Loucy (cell line): ENCODE measurements around the gene PRPS1.

Experiments
- H2AFZ ChIP-seq: fragments of 200-600 bp; sonication (generic); 2 replicates; pipeline ENCODE4 v1.6.0; 2016; ENCODE audit warnings: antibody characterized with exemption, mild to moderate bottlenecking, low read length, moderate library complexity
- H3F3A ChIP-seq: fragments of 200-600 bp; 2 replicates; pipeline ENCODE4 v1.6.0; 2016; ENCODE audit warnings: antibody characterized with exemption, low read depth, mild to moderate bottlenecking
- H3K27me3 ChIP-seq: fragments of 200-600 bp; sonication (generic); 2 replicates; pipeline ENCODE4 v1.6.1; 2014; ENCODE audit warnings: low read length, mild to moderate bottlenecking; ENCODE audit not compliant: insufficient read depth, poor library complexity, severe bottlenecking
- H3K36me3 ChIP-seq: fragments of 200-600 bp; sonication (generic); 2 replicates; pipeline ENCODE4 v1.6.1; 2016; ENCODE audit warnings: low read length; ENCODE audit not compliant: insufficient read depth
- H3K4me1 ChIP-seq: fragments of 200-600 bp; sonication (generic); 2 replicates; pipeline ENCODE4 v1.5.1; 2014; ENCODE audit warnings: low read length, mild to moderate bottlenecking; ENCODE audit not compliant: insufficient read depth, poor library complexity, severe bottlenecking
- H3K4me2 ChIP-seq: fragments of 200-600 bp; sonication (generic); 2 replicates; pipeline ENCODE4 v1.6.0; 2014; ENCODE audit warnings: antibody characterized with exemption, low read length, low read depth, mild to moderate bottlenecking; ENCODE audit not compliant: poor library complexity, severe bottlenecking
- H3K4me3 ChIP-seq: fragments of 200-600 bp; sonication (generic); 2 replicates; pipeline ENCODE4 v1.5.1; 2014; ENCODE audit warnings: low read length, mild to moderate bottlenecking, mixed read lengths; ENCODE audit not compliant: poor library complexity, severe bottlenecking
- H3K79me2 ChIP-seq: fragments of 200-600 bp; sonication (generic); 2 replicates; pipeline ENCODE4 v1.6.1; 2014; ENCODE audit warnings: low read length; ENCODE audit not compliant: insufficient read depth
- H3K9ac ChIP-seq: fragments of 200-600 bp; sonication (generic); 2 replicates; pipeline ENCODE4 v1.6.0; 2014; ENCODE audit warnings: mild to moderate bottlenecking, low read depth, low read length, moderate library complexity; ENCODE audit not compliant: poor library complexity, severe bottlenecking
- H3K9me2 ChIP-seq: fragments of 200-600 bp; sonication (generic); replicated peaks from 2 replicates; pipeline ENCODE4 v1.6.1; 2016; ENCODE audit warnings: low read depth, low read length, mixed read lengths
- H3K9me3 ChIP-seq: fragments of 200-600 bp; sonication (generic); 2 replicates; pipeline ENCODE4 v1.6.1; 2014; ENCODE audit warnings: mild to moderate bottlenecking, antibody characterized with exemption, low read length, low read depth; ENCODE audit not compliant: insufficient read depth
- H4K20me1 ChIP-seq: fragments of 200-600 bp; sonication (generic); 2 replicates; pipeline ENCODE4 v1.6.0; 2014; ENCODE audit warnings: antibody characterized with exemption, low read length, mild to moderate bottlenecking; ENCODE audit not compliant: insufficient read depth, poor library complexity, severe bottlenecking
- EZH2phosphoT487 ChIP-seq: fragments of 200-600 bp; IDR thresholded peaks from 2 replicates; pipeline ENCODE4 v1.6.1; 2018; ENCODE audit warnings: antibody characterized with exemption, mild to moderate bottlenecking, moderate library complexity, borderline replicate concordance
- TF ChIP-seq, protein P1 (sequence below): fragments of 200-600 bp; sonication (generic); conservative IDR thresholded peaks from 2 replicates; pipeline ENCODE4 v1.5.1; 2014; ENCODE audit warnings: mild to moderate bottlenecking, antibody characterized with exemption, low read length

The PRPS1 gene

GRCh38 chrX:107630031-107630689 lies 1.9 kb downstream of the PRPS1 start:
- no peak for TF ChIP-seq EZH2phosphoT487
- TF ChIP-seq, protein P1, sequence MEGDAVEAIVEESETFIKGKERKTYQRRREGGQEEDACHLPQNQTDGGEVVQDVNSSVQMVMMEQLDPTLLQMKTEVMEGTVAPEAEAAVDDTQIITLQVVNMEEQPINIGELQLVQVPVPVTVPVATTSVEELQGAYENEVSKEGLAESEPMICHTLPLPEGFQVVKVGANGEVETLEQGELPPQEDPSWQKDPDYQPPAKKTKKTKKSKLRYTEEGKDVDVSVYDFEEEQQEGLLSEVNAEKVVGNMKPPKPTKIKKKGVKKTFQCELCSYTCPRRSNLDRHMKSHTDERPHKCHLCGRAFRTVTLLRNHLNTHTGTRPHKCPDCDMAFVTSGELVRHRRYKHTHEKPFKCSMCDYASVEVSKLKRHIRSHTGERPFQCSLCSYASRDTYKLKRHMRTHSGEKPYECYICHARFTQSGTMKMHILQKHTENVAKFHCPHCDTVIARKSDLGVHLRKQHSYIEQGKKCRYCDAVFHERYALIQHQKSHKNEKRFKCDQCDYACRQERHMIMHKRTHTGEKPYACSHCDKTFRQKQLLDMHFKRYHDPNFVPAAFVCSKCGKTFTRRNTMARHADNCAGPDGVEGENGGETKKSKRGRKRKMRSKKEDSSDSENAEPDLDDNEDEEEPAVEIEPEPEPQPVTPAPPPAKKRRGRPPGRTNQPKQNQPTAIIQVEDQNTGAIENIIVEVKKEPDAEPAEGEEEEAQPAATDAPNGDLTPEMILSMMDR: no peak
- no peaks in the 10 kb centered on the region for H3K27me3 ChIP-seq
- H3K4me1 ChIP-seq: peaks cover 17% of the 10 kb centered on the region
- peaks cover 56% of the 10 kb centered on the region for H3K79me2 ChIP-seq
- no peak overlapping the region for H2AFZ ChIP-seq
- peak overlapping the region; percentile 98 for H3K4me2 ChIP-seq
- H3F3A ChIP-seq: no peaks in the 10 kb centered on the region
- H3K9me2 ChIP-seq: no peaks in the 10 kb centered on the region
- H3K9ac ChIP-seq: peak overlapping the region; percentile 92
- peaks cover 13% of the 10 kb centered on the region for H4K20me1 ChIP-seq
- H3K36me3 ChIP-seq: no peaks in the 10 kb centered on the region
- H3K4me3 ChIP-seq: peak overlapping the region; percentile 93
- H3K9me3 ChIP-seq: no peaks in the 10 kb centered on the region

GRCh38 chrX:107632346-107632745 lies 4.0 kb downstream of the PRPS1 start:
- Histone ChIP-seq H3K9ac (no peak overlapping the region), H3K36me3 (no peaks in the 10 kb centered on the region), H3K79me2 (peaks cover 73% of the 10 kb centered on the region), H3K9me3 (no peaks in the 10 kb centered on the region), H3K27me3 (no peaks in the 10 kb centered on the region), H3F3A (no peaks in the 10 kb centered on the region), H3K4me2 (peak overlapping the region; percentile 74), H4K20me1 (peaks cover 20% of the 10 kb centered on the region), H3K9me2 (no peaks in the 10 kb centered on the region), H3K4me3 (peak overlapping the region; percentile 53), H2AFZ (no peak overlapping the region), H3K4me1 (peaks cover 17% of the 10 kb centered on the region)
- TF ChIP-seq EZH2phosphoT487: no peak
- TF ChIP-seq, protein P1: no peak

DNA sequence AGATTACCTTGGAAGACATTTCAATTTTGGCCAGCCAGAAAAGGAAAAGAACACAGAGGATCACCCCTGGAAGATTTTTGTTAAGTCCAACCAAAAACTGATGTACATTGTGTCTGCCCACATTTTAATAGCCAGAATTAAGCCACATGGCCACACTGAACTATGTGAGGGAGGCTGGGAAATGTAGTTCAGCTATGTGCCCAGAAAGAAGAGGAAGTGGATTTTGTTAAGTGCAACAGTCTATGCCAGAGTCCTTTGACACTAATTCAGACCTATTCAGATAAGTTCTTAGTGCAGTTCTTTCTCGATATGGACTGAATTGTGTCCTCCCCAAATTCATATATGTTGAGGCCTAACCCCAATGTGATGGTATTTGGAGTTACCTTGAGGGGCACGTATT lies 18.4 kb downstream of the PRPS1 start:
- Histone ChIP-seq H3K9me2 (no peaks in the 10 kb centered on the region), H3K36me3 (peaks cover 60% of the 10 kb centered on the region), H3K4me1 (no peaks in the 10 kb centered on the region), H2AFZ (no peak overlapping the region), H3F3A (no peaks in the 10 kb centered on the region), H3K4me3 (no peak overlapping the region), H4K20me1 (peaks cover 2% of the 10 kb centered on the region), H3K9ac (no peak overlapping the region), H3K9me3 (no peaks in the 10 kb centered on the region), H3K4me2 (no peak overlapping the region), H3K27me3 (no peaks in the 10 kb centered on the region), H3K79me2 (no peaks in the 10 kb centered on the region)
- TF ChIP-seq, protein P1: no peak
- TF ChIP-seq EZH2phosphoT487: no peak
